ENCODE data around the gene WWC1.

GRCh38 chr5:168494057-168494555 lies 202.7 kb downstream of the WWC1 start:
- TF ChIP-seq E2F4 (IDR thresholded peaks at IDR 0.05; ENCODE audit: low read depth, low read length) (no peak), CTCF (IDR thresholded peaks at IDR 0.05 in 2 of 3, conservative IDR thresholded peaks at IDR 0.05 in 1 of 3; ENCODE audit: control insufficient read depth in 2 of 3, extremely low read depth in 1 of 3, insufficient read depth in 1 of 3, low read depth in 3 of 3, low read length in 3 of 3) (no peak), KDM1A (IDR thresholded peaks at IDR 0.05; ENCODE audit: borderline replicate concordance) (no peak), ZBTB11 (CRISPR knock-in tag; IDR thresholded peaks at IDR 0.05) (no peak)
